ENCODE results near the gene MTSS2. TPM values are rescaled to one million over a fixed set of nuclear protein-coding genes. Genes with fewer than 3 reads are reported as not detected.

The MTSS2 gene
- total RNA-seq, result 55.1 TPM

DNA sequence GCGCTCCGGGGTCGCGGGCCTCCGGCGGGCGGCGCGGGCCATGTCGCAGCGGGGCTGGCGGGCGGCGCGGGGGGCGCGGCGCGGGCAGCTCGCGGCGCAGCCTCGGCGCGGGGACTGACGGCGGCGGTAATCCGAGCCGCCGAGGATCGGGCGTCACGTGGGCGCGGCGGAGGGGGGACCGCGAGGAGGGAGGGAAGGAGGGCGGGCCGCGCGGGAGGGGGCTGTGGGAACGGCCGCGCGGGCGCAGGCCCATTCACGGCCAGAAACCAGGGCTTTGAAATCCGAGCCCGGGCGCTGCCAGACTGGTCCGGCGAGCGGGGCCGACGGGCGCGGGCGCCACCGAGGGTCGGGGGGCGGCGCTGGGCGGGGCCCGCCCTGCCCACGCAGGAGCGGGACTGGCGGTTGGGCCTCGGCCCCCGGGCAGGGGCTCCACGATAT, at the start of gene MTSS2:
Gene MTSS2 (minus strand): TSS at position 116 of the 438 bp plus-strand sequence. CDS start 262 bp downstream, outside the sequence.

GRCh38 chr16:70646260-70647241, 39.3 kb downstream of the MTSS2 start, which contains the start of gene IL34:
Gene IL34 (plus strand): TSS chr16:70646559. CDS start chr16:70646948, 389 bp downstream.

Other genes starting within 250 kb of the MTSS2 start
- gene ST3GAL2, start 247.0 kb downstream of the MTSS2 start, total RNA-seq, result 36.6 TPM
- 13.5 TPM for gene FCSK, start 231.5 kb downstream of the MTSS2 start, total RNA-seq
- 47.6 TPM for gene COG4, start 162.5 kb downstream of the MTSS2 start, total RNA-seq
- 152 TPM for gene SF3B3, start 162.2 kb downstream of the MTSS2 start, total RNA-seq
- 2.8 TPM for gene IL34, start 39.5 kb downstream of the MTSS2 start, total RNA-seq
- 32.2 TPM for gene VAC14, start 115.1 kb upstream of the MTSS2 start, total RNA-seq